ENCODE data around the gene TMX4.

- TF ChIP-seq POLR2A (IDR thresholded peaks at IDR 0.05; ENCODE audit: low read depth, low read length) (no peak), POLR2AphosphoS5 (IDR thresholded peaks at IDR 0.05; ENCODE audit: low read depth, low read length) (no peak)
Observed at GRCh38 chr20:7950387-7950786, 69.2 kb downstream of the TMX4 start.
